H1 (cell line): ENCODE results near the gene C6orf58. TPM values are rescaled to one million over a fixed set of nuclear protein-coding genes. Genes with fewer than 3 reads are reported as not detected.
A peak's percentile ranks its signal among the peaks of the same experiment; 100 is the strongest.

Source experiments
- CTCF ChIA-PET: fragments of 300-600 bp; sonication (Branson Sonifier 250); formaldehyde crosslinking; loops from one replicate; lab custom pipeline; 2021; ENCODE audit not compliant: partially characterized antibody; lab: Charles Lee
- POLR2A ChIA-PET: fragments of 300-600 bp; sonication (Branson Sonifier 250); formaldehyde crosslinking; loops from one replicate; lab custom pipeline; 2021; ENCODE audit warnings: inconsistent platforms; ENCODE audit not compliant: partially characterized antibody; lab: Charles Lee
- DNase-seq, 2 experiments: peaks; one replicate each; pipeline versions ENCODE4 v3.0.0 to v3.0.0-alpha.2; 2010 to 2022; ENCODE audit warnings: low spot score in 2 of 2, low read depth in 1 of 2, mixed read lengths in 1 of 2
- FAIRE-seq: peaks from 2 replicates; lab custom pipeline; 2011; peaks lifted over from hg19 to GRCh38; lab: Jason Lieb, UNC
- H2AFZ ChIP-seq: 2 replicates; pipeline ENCODE4 v1.8.1; 2012; ENCODE audit warnings: low read length, inconsistent platforms
- H2AK5ac ChIP-seq: 2 replicates; pipeline ENCODE4 v1.6.1; 2013; ENCODE audit warnings: low read depth, low read length
- H2BK120ac ChIP-seq: replicated peaks from 2 replicates; pipeline ENCODE3; 2013; ENCODE audit warnings: low read depth, low read length, inconsistent platforms
- H2BK12ac ChIP-seq: 2 replicates; pipeline ENCODE4 v1.6.1; 2013; ENCODE audit warnings: low read depth, low read length
- H2BK15ac ChIP-seq: 2 replicates; pipeline ENCODE4 v1.6.1; 2013; ENCODE audit warnings: low read length
- H2BK20ac ChIP-seq: 2 replicates; pipeline ENCODE4 v1.6.1; 2013; ENCODE audit warnings: low read length
- H2BK5ac ChIP-seq: 2 replicates; pipeline ENCODE4 v1.6.1; 2013; ENCODE audit warnings: low read depth, low read length
- H3K14ac ChIP-seq: 2 replicates; pipeline ENCODE4 v1.6.1; 2013; ENCODE audit warnings: inconsistent platforms; ENCODE audit not compliant: insufficient read length
- H3K18ac ChIP-seq: 2 replicates; pipeline ENCODE4 v1.6.1; 2013; ENCODE audit warnings: low read length; ENCODE audit errors: extremely low read depth
- H3K23ac ChIP-seq: 2 replicates; pipeline ENCODE4 v1.6.1; 2013; ENCODE audit warnings: inconsistent platforms; ENCODE audit not compliant: insufficient read length
- H3K23me2 ChIP-seq: 2 replicates; pipeline ENCODE4 v1.6.1; 2013; ENCODE audit warnings: low read depth, low read length
- H3K27ac ChIP-seq: 2 replicates; pipeline ENCODE4 v1.6.1; 2011; ENCODE audit warnings: low read depth, low read length, inconsistent platforms
- H3K27me3 ChIP-seq, 4 experiments: replicated peaks in 1 of 4; 1 replicate in 1 of 4; 2 replicates in 3 of 4; pipeline versions ENCODE4 v1.6.1 to v1.8.1; 2011 to 2013; ENCODE audit warnings: low read length in 3 of 4, mild to moderate bottlenecking in 3 of 4, inconsistent platforms in 2 of 4, mixed read lengths in 2 of 4, moderate library complexity in 1 of 4; ENCODE audit not compliant: control insufficient read depth in 3 of 4, insufficient read depth in 3 of 4; ENCODE audit errors: extremely low read depth in 1 of 4
- H3K36me3 ChIP-seq, 4 experiments: 2 replicates each; pipeline versions ENCODE4 v1.6.1 to v1.8.1; 2011 to 2013; ENCODE audit warnings: mild to moderate bottlenecking in 4 of 4, low read length in 3 of 4, moderate library complexity in 2 of 4, control low read depth in 1 of 4, inconsistent platforms in 1 of 4; ENCODE audit not compliant: insufficient read depth in 4 of 4, control insufficient read depth in 2 of 4
- H3K4ac ChIP-seq: replicated peaks from 2 replicates; pipeline ENCODE3; 2013; ENCODE audit warnings: low read length, low read depth, mixed read lengths, inconsistent platforms; ENCODE audit not compliant: insufficient read length
- H3K4me1 ChIP-seq, 4 experiments: replicated peaks in 1 of 4; 1 replicate in 1 of 4; 2 replicates in 3 of 4; pipeline versions ENCODE4 v1.6.1 to v1.8.1; 2011 to 2013; ENCODE audit warnings: low read length in 3 of 4, inconsistent platforms in 2 of 4, mixed read lengths in 1 of 4; ENCODE audit not compliant: insufficient read depth in 4 of 4, control insufficient read depth in 3 of 4
- H3K4me2 ChIP-seq, 2 experiments: 2 replicates each; pipeline versions ENCODE4 v1.6.1 to v1.8.1; 2011 to 2013; ENCODE audit warnings: low read depth in 2 of 2, low read length in 2 of 2, control low read depth in 1 of 2, inconsistent platforms in 1 of 2, mild to moderate bottlenecking in 1 of 2; ENCODE audit not compliant: insufficient read depth in 1 of 2
- H3K4me3 ChIP-seq, 4 experiments: fragments of 200-600, 300-600 bp in 1 of 4; sonication (generic), shearing (Covaris generic), sonication (Bioruptor Twin) in 1 of 4; 2 replicates each; pipeline versions ENCODE4 v1.5.1 to v1.8.1; 2011 to 2016; ENCODE audit warnings: low read length in 4 of 4, low read depth in 3 of 4, control low read depth in 2 of 4, inconsistent platforms in 2 of 4, mild to moderate bottlenecking in 2 of 4, mixed read lengths in 1 of 4, moderate library complexity in 1 of 4; ENCODE audit not compliant: insufficient read depth in 2 of 4; ENCODE audit errors: extremely low read depth in 1 of 4
- H3K56ac ChIP-seq: replicated peaks from 2 replicates; pipeline ENCODE3; 2013; ENCODE audit warnings: low read depth, mild to moderate bottlenecking, mixed read lengths, low read length, inconsistent platforms; ENCODE audit not compliant: insufficient read length
- H3K79me1 ChIP-seq: 2 replicates; pipeline ENCODE4 v1.6.1; 2013; ENCODE audit warnings: low read depth, low read length, control low read depth
- H3K79me2 ChIP-seq, 2 experiments: 2 replicates each; pipeline versions ENCODE4 v1.6.1 to v1.8.1; 2012 to 2013; ENCODE audit warnings: low read length in 2 of 2, mild to moderate bottlenecking in 2 of 2, inconsistent platforms in 1 of 2; ENCODE audit not compliant: insufficient read depth in 2 of 2, control insufficient read depth in 1 of 2
- H3K9ac ChIP-seq, 4 experiments: replicated peaks in 1 of 4; 1 replicate in 1 of 4; 2 replicates in 3 of 4; pipeline versions ENCODE4 v1.6.1 to v1.8.1; 2011 to 2013; ENCODE audit warnings: low read depth in 3 of 4, low read length in 3 of 4, control low read depth in 2 of 4, mild to moderate bottlenecking in 2 of 4, moderate library complexity in 2 of 4, inconsistent platforms in 1 of 4; ENCODE audit errors: extremely low read depth in 1 of 4
- H3K9me3 ChIP-seq, 2 experiments: 2 replicates each; pipeline versions ENCODE4 v1.6.1 to v1.8.1; 2012 to 2013; ENCODE audit warnings: mild to moderate bottlenecking in 2 of 2, moderate library complexity in 2 of 2, control low read depth in 1 of 2, inconsistent platforms in 1 of 2, low read depth in 1 of 2, low read length in 1 of 2, mixed read lengths in 1 of 2; ENCODE audit not compliant: insufficient read depth in 2 of 2
- H4K20me1 ChIP-seq, 2 experiments: replicated peaks in 1 of 2; 2 replicates each; pipeline versions ENCODE3 to v1.8.1; 2011 to 2013; ENCODE audit warnings: inconsistent platforms in 2 of 2, low read length in 2 of 2, mild to moderate bottlenecking in 1 of 2; ENCODE audit not compliant: insufficient read depth in 2 of 2, control insufficient read depth in 1 of 2
- H4K5ac ChIP-seq: 2 replicates; pipeline ENCODE4 v1.6.1; 2013; ENCODE audit warnings: low read length, low read depth, mixed read lengths, inconsistent platforms; ENCODE audit not compliant: insufficient read length
- H4K8ac ChIP-seq: 2 replicates; pipeline ENCODE4 v1.8.0; 2013; ENCODE audit warnings: mild to moderate bottlenecking, moderate library complexity, low read length, inconsistent platforms; ENCODE audit not compliant: insufficient read depth; ENCODE audit errors: extremely low read depth
- H4K91ac ChIP-seq: replicated peaks from 2 replicates; pipeline ENCODE3; 2013; ENCODE audit warnings: low read length, mixed read lengths, inconsistent platforms; ENCODE audit not compliant: insufficient read length
- BCL11A ChIP-seq, 2 experiments: IDR thresholded peaks; one replicate each; pipeline ENCODE4 v1.6.1; 2011; ENCODE audit warnings: low read depth in 2 of 2, low read length in 2 of 2, mild to moderate bottlenecking in 2 of 2
- CEBPB ChIP-seq: IDR thresholded peaks from 2 replicates; pipeline ENCODE4 v1.6.1; 2012; ENCODE audit warnings: low read depth, low read length
- CHD2 ChIP-seq: IDR thresholded peaks from 2 replicates; pipeline ENCODE4 v1.6.1; 2012; ENCODE audit warnings: low read length, improper control_type of control experiment
- RBBP5 ChIP-seq: IDR thresholded peaks from 2 replicates; pipeline ENCODE4 v1.7.1; 2012; ENCODE audit warnings: low read depth, mild to moderate bottlenecking, inconsistent platforms, low read length, moderate library complexity, borderline replicate concordance
- ZNF274 ChIP-seq: IDR thresholded peaks from 2 replicates; pipeline ENCODE4 v1.7.0; 2012; ENCODE audit warnings: low read length, borderline replicate concordance; ENCODE audit errors: extremely low read depth
- WGBS, 2 experiments: shearing (Covaris generic) in 1 of 2; methylation state at CpG; one replicate each; pipeline versions ENCODE4 v1.1.6 to v1.1.7; 2013 to 2015; ENCODE audit warnings: low lambda C conversion rate in 2 of 2, mixed read lengths in 2 of 2, inconsistent platforms in 1 of 2, low coverage in 1 of 2, missing lambda C conversion rate in 1 of 2; ENCODE audit not compliant: insufficient replicate concordance in 2 of 2, insufficient coverage in 1 of 2, insufficient read length in 1 of 2; ENCODE audit errors: extremely low coverage in 1 of 2, missing lambda C conversion rate in 1 of 2; 5-methylcytosine and 5-hydroxymethylcytosine counted together
- polyA plus RNA-seq, 7 experiments: library from polyadenylated mRNA; depleted of rRNA in 3 of 7; stranded (reverse) in 5 of 7; unstranded in 2 of 7; fragments of >200 nt in 5 of 7; fragments of 200-250 nt in 2 of 7; gene quantifications; 1 replicate in 5 of 7; 2 replicates in 1 of 7; 4 replicates in 1 of 7; pipeline versions ENCODE4 v1.2.1 to v1.2.3, GENCODE V29; 2011 to 2013; ENCODE audit warnings: missing spikeins in 2 of 7, mixed read lengths in 2 of 7
- total RNA-seq: library from RNA; stranded (reverse); fragmentation: NEBNext Ultra II Directional; extraction: Animal tissue kit (Norgen Biotek cat#: 25700); gene quantifications from 2 replicates; pipeline ENCODE4 v1.2.1, GENCODE V29; 2021
- TF ChIP-seq, protein P1 (sequence below): IDR thresholded peaks from 2 replicates; pipeline ENCODE4 v1.6.1; 2011; ENCODE audit warnings: low read length, improper control_type of control experiment

Gene C6orf58
- total and polyA plus RNA-seq, 2 of the 8 experiments (the other 6 are each of a cell fraction or from before 2014, with no cell fraction given) = not detected

DNA sequence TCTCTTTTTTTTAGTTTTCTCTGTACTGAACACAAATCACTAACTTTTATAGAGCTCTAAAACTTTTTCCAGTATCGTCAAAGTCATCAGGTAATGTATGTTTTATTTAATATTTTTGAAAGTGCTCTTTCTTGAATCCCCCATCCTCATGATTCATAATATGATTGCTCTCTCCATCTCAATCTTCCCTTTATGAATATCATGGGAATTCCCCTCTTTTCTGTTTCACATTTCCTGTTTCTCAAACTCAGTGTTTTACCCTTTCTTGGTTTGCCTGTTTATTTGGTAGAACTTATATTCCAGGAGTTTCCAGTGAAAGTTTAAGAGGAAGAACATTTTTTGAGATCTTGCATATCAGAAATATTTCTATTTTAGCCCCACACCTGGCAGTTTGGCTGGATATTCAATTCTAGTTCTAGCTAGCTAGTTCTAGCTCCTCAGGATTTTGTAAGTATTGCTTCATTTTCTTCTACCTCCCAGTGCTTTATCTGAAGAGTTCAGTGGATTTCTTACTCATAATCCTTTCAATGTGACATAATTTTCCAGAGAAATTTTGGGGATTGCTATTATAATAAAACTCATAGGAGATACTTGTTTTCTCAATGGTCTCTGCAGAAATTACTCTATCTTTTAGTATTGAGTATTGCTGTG lies 6.1 kb upstream of the C6orf58 start:
- H4K20me1 ChIP-seq = no peaks in the 10 kb centered on the region
- no peak overlapping the region for H3K4me2 ChIP-seq
- no peaks in the 10 kb centered on the region for H3K23me2 ChIP-seq
- H4K5ac ChIP-seq = no peak overlapping the region
- no peak overlapping the region for H3K14ac ChIP-seq
- H2BK5ac ChIP-seq = no peak overlapping the region
- H3K4me1 ChIP-seq = no peaks in the 10 kb centered on the region
- no peak overlapping the region for H3K4ac ChIP-seq
- no peak overlapping the region for H2BK12ac ChIP-seq
- no peak overlapping the region for H2BK15ac ChIP-seq
- H4K8ac ChIP-seq = no peak overlapping the region
- no peak overlapping the region for H3K23ac ChIP-seq
- no peak overlapping the region for H3K27ac ChIP-seq
- H3K27me3 ChIP-seq = no peaks in the 10 kb centered on the region
- DNase-seq (no peak), FAIRE-seq (no peak)
- TF ChIP-seq ZNF274 (no peak), BCL11A (IDR thresholded peaks at IDR 0.05; ENCODE audit: low read depth in 2 of 2, low read length in 2 of 2) (no peak), CEBPB (peak; percentile 42; the same call in 1 of the 2 replicates), CHD2 (no peak), RBBP5 (no peak)
- TF ChIP-seq, protein P1, sequence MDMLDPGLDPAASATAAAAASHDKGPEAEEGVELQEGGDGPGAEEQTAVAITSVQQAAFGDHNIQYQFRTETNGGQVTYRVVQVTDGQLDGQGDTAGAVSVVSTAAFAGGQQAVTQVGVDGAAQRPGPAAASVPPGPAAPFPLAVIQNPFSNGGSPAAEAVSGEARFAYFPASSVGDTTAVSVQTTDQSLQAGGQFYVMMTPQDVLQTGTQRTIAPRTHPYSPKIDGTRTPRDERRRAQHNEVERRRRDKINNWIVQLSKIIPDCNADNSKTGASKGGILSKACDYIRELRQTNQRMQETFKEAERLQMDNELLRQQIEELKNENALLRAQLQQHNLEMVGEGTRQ = no peak
- H2BK20ac ChIP-seq = no peak overlapping the region
- no peak overlapping the region for H2BK120ac ChIP-seq
- ChIA-PET CTCF (interaction anchor here (0.6 to 1.3 kb wide), 2 partner anchors 71 to 310 kb away, joined by 3 to 5 read pairs; no protein-coding TSS in a partner anchor), POLR2A (no interaction called here)
- H3K9me3 ChIP-seq = no peaks in the 10 kb centered on the region
- H2AK5ac ChIP-seq = no peak overlapping the region
- H4K91ac ChIP-seq = no peak overlapping the region
- WGBS, 2 experiments = 79% methylated on average over 1 of the region's 1 CpG; no CpG with 5 or more reads in 1 of the 2 experiments
- no peak overlapping the region for H3K56ac ChIP-seq
- H3K18ac ChIP-seq = no peak overlapping the region
- H3K4me3 ChIP-seq = no peak overlapping the region
- no peak overlapping the region for H3K9ac ChIP-seq
- no peaks in the 10 kb centered on the region for H3K79me2 ChIP-seq
- H2AFZ ChIP-seq = no peak overlapping the region
- no peaks in the 10 kb centered on the region for H3K36me3 ChIP-seq
- no peaks in the 10 kb centered on the region for H3K79me1 ChIP-seq
